Ramos (cell line): Measurements from ENCODE around the gene IGSF11.
"Not testable (repeated sequence)": the region's sequence is repeated elsewhere in the genome, so short reads cannot be mapped to it uniquely, and the experiment has no call there.

Experiments
- in situ Hi-C: fragments of 300-500 bp; cut with MboI; formaldehyde crosslinking; loops from one replicate; pipeline ENCODE4 v1.14.3; 2022; ENCODE audit warnings: low sequenced_read_pairs; ENCODE audit not compliant: unreplicated experiment

Gene IGSF11

GRCh38 chr3:118990823-118991560 is 43.7 kb downstream of the IGSF11 start:
- in situ Hi-C loops: no loop called here

GRCh38 chr3:118988198-118989130 is 46.2 kb downstream of the IGSF11 start:
- in situ Hi-C loops: no loop called here

- in situ Hi-C loops: no loop called here
Observed at GRCh38 chr3:118987477-118987876, 47.2 kb downstream of the IGSF11 start.

GRCh38 chr3:118986734-118987133 is 47.9 kb downstream of the IGSF11 start:
- in situ Hi-C loops: no loop called here

- in situ Hi-C loops: no loop called here
Observed at GRCh38 chr3:118984699-118985098, 49.9 kb downstream of the IGSF11 start.

GRCh38 chr3:118981494-118982134 is 53.0 kb downstream of the IGSF11 start:
- in situ Hi-C loops: no loop called here

- in situ Hi-C loops: no loop called here
Observed at GRCh38 chr3:118980832-118981231, 53.8 kb downstream of the IGSF11 start.

GRCh38 chr3:118978393-118978758 is 56.3 kb downstream of the IGSF11 start:
- in situ Hi-C loops: no loop called here

- in situ Hi-C loops: no loop called here
Observed at GRCh38 chr3:118977671-118978392, 56.8 kb downstream of the IGSF11 start.

GRCh38 chr3:118977118-118977517 is 57.5 kb downstream of the IGSF11 start:
- in situ Hi-C loops: no loop called here

- in situ Hi-C loops: not testable (repeated sequence)
Observed at GRCh38 chr3:118975476-118975875, 59.2 kb downstream of the IGSF11 start.

- in situ Hi-C loops: no loop called here
Observed at GRCh38 chr3:118974356-118975097, 60.1 kb downstream of the IGSF11 start.

- in situ Hi-C loops: no loop called here
Observed at GRCh38 chr3:118973050-118973449, 61.6 kb downstream of the IGSF11 start.

GRCh38 chr3:118970819-118971218 is 63.8 kb downstream of the IGSF11 start:
- in situ Hi-C loops: no loop called here

- in situ Hi-C loops: no loop called here
Observed at GRCh38 chr3:118968640-118969039, 66.0 kb downstream of the IGSF11 start.

- in situ Hi-C loops: no loop called here
Observed at GRCh38 chr3:118968111-118968510, 66.5 kb downstream of the IGSF11 start.

- in situ Hi-C loops: no loop called here
Observed at GRCh38 chr3:118966700-118967099, 67.9 kb downstream of the IGSF11 start.

- in situ Hi-C loops: no loop called here
Observed at GRCh38 chr3:118963711-118964110, 70.9 kb downstream of the IGSF11 start.

- in situ Hi-C loops: no loop called here
Observed at GRCh38 chr3:118960876-118961450, 73.7 kb downstream of the IGSF11 start.
